ENCODE measurements around the gene CHPF.

CHPF gene

GRCh38 chr2:219574484-219575311 lies 31.1 kb upstream of the CHPF start:
- Histone ChIP-seq H3K9ac (ENCODE audit: low read depth in 1 of 2, low read length in 2 of 2) (no peak overlapping the region), H3K27ac (ENCODE audit: low read depth in 2 of 2, low read length in 2 of 2) (no peak overlapping the region), H3K9me3 (ENCODE audit: control insufficient read depth in 2 of 2, low read length in 2 of 2) (no peaks in the 10 kb centered on the region), H3K4me1 (ENCODE audit: control insufficient read depth in 2 of 2, insufficient read depth in 2 of 2, low read length in 2 of 2) (peaks cover 4% of the 10 kb centered on the region in 2 donors), H3K36me3 (ENCODE audit: control insufficient read depth in 2 of 2, insufficient read depth in 2 of 2, low read length in 2 of 2) (no peaks in the 10 kb centered on the region), H3K4me3 (ENCODE audit: low read length in 2 of 2) (no peak overlapping the region), H3K27me3 (ENCODE audit: control insufficient read depth in 2 of 2, insufficient read depth in 2 of 2, low read length in 2 of 2) (peaks cover 12 to 26% of the 10 kb centered on the region in 2 donors)

- H3K27ac ChIP-seq (ENCODE audit: low read depth in 2 of 2, low read length in 2 of 2) = no peak overlapping the region
- no peaks in the 10 kb centered on the region for H3K9me3 ChIP-seq (ENCODE audit: control insufficient read depth in 2 of 2, low read length in 2 of 2)
- peaks cover 4% of the 10 kb centered on the region in 2 donors for H3K4me1 ChIP-seq (ENCODE audit: control insufficient read depth in 2 of 2, insufficient read depth in 2 of 2, low read length in 2 of 2)
- H3K4me3 ChIP-seq (ENCODE audit: low read length in 2 of 2) = no peak overlapping the region
- peaks cover 12 to 26% of the 10 kb centered on the region in 2 donors for H3K27me3 ChIP-seq (ENCODE audit: control insufficient read depth in 2 of 2, insufficient read depth in 2 of 2, low read length in 2 of 2)
- H3K9ac ChIP-seq (ENCODE audit: low read depth in 1 of 2, low read length in 2 of 2) = no peak overlapping the region
- no peaks in the 10 kb centered on the region for H3K36me3 ChIP-seq (ENCODE audit: control insufficient read depth in 2 of 2, insufficient read depth in 2 of 2, low read length in 2 of 2)
Observed at GRCh38 chr2:219573166-219573565, 29.6 kb upstream of the CHPF start.

- Histone ChIP-seq H3K9ac (ENCODE audit: low read depth in 1 of 2, low read length in 2 of 2) (peak within 1 kb of the TSS in 1 of 2 donors; percentile 38), H3K27ac (ENCODE audit: low read depth in 2 of 2, low read length in 2 of 2) (no peak within 1 kb of the TSS), H3K36me3 (ENCODE audit: control insufficient read depth in 2 of 2, insufficient read depth in 2 of 2, low read length in 2 of 2) (no peaks in the 10 kb centered on the region), H3K27me3 (ENCODE audit: control insufficient read depth in 2 of 2, insufficient read depth in 2 of 2, low read length in 2 of 2) (peaks cover 12 to 26% of the 10 kb centered on the region in 2 donors), H3K9me3 (ENCODE audit: control insufficient read depth in 2 of 2, low read length in 2 of 2) (no peaks in the 10 kb centered on the region), H3K4me1 (ENCODE audit: control insufficient read depth in 2 of 2, insufficient read depth in 2 of 2, low read length in 2 of 2) (peaks cover 4% of the 10 kb centered on the region in 2 donors), H3K4me3 (ENCODE audit: low read length in 2 of 2) (peak within 1 kb of the TSS in 1 of 2 donors; percentile 10)
Observed at GRCh38 chr2:219572237-219573001, 28.8 kb upstream of the CHPF start, which contains the start of gene INHA. INHA (plus strand) TSS chr2:219572310; CDS start chr2:219572375, 65 bp downstream.

GRCh38 chr2:219571311-219572236 lies 28.0 kb upstream of the CHPF start, which contains the start of gene OBSL1:
OBSL1 (minus strand) TSS chr2:219571539; CDS start chr2:219571232, 307 bp downstream.
- H3K4me1 ChIP-seq (ENCODE audit: control insufficient read depth in 2 of 2, insufficient read depth in 2 of 2, low read length in 2 of 2) = peaks cover 4% of the 10 kb centered on the region in 2 donors
- H3K9me3 ChIP-seq (ENCODE audit: control insufficient read depth in 2 of 2, low read length in 2 of 2) = no peaks in the 10 kb centered on the region
- H3K27me3 ChIP-seq (ENCODE audit: control insufficient read depth in 2 of 2, insufficient read depth in 2 of 2, low read length in 2 of 2) = peaks cover 12 to 20% of the 10 kb centered on the region in 2 donors
- peak within 1 kb of the TSS; percentile 48 to 54 for H3K4me3 ChIP-seq (ENCODE audit: low read length in 2 of 2)
- H3K27ac ChIP-seq (ENCODE audit: low read depth in 2 of 2, low read length in 2 of 2) = peak within 1 kb of the TSS in 1 of 2 donors; percentile 48
- no peaks in the 10 kb centered on the region for H3K36me3 ChIP-seq (ENCODE audit: control insufficient read depth in 2 of 2, insufficient read depth in 2 of 2, low read length in 2 of 2)
- peak within 1 kb of the TSS in 1 of 2 donors; percentile 65 for H3K9ac ChIP-seq (ENCODE audit: low read depth in 1 of 2, low read length in 2 of 2)

- peak overlapping the region in 1 of 2 donors; percentile 48 for H3K27ac ChIP-seq (ENCODE audit: low read depth in 2 of 2, low read length in 2 of 2)
- H3K9me3 ChIP-seq (ENCODE audit: control insufficient read depth in 2 of 2, low read length in 2 of 2) = no peaks in the 10 kb centered on the region
- peak overlapping the region; percentile 48 to 54 for H3K4me3 ChIP-seq (ENCODE audit: low read length in 2 of 2)
- peak overlapping the region in 1 of 2 donors; percentile 65 for H3K9ac ChIP-seq (ENCODE audit: low read depth in 1 of 2, low read length in 2 of 2)
- H3K4me1 ChIP-seq (ENCODE audit: control insufficient read depth in 2 of 2, insufficient read depth in 2 of 2, low read length in 2 of 2) = peaks cover 4% of the 10 kb centered on the region in 2 donors
- peaks cover 12 to 20% of the 10 kb centered on the region in 2 donors for H3K27me3 ChIP-seq (ENCODE audit: control insufficient read depth in 2 of 2, insufficient read depth in 2 of 2, low read length in 2 of 2)
- H3K36me3 ChIP-seq (ENCODE audit: control insufficient read depth in 2 of 2, insufficient read depth in 2 of 2, low read length in 2 of 2) = no peaks in the 10 kb centered on the region
Observed at GRCh38 chr2:219570924-219571310, 27.3 kb upstream of the CHPF start.

GRCh38 chr2:219570194-219570923 lies 26.8 kb upstream of the CHPF start:
- H3K9me3 ChIP-seq (ENCODE audit: control insufficient read depth in 2 of 2, low read length in 2 of 2) = no peaks in the 10 kb centered on the region
- no peaks in the 10 kb centered on the region for H3K36me3 ChIP-seq (ENCODE audit: control insufficient read depth in 2 of 2, insufficient read depth in 2 of 2, low read length in 2 of 2)
- peaks cover 4% of the 10 kb centered on the region in 2 donors for H3K4me1 ChIP-seq (ENCODE audit: control insufficient read depth in 2 of 2, insufficient read depth in 2 of 2, low read length in 2 of 2)
- peaks cover 12 to 16% of the 10 kb centered on the region in 2 donors for H3K27me3 ChIP-seq (ENCODE audit: control insufficient read depth in 2 of 2, insufficient read depth in 2 of 2, low read length in 2 of 2)
- peak overlapping the region; percentile 48 to 54 for H3K4me3 ChIP-seq (ENCODE audit: low read length in 2 of 2)
- peak overlapping the region in 1 of 2 donors; percentile 65 for H3K9ac ChIP-seq (ENCODE audit: low read depth in 1 of 2, low read length in 2 of 2)
- H3K27ac ChIP-seq (ENCODE audit: low read depth in 2 of 2, low read length in 2 of 2) = peak overlapping the region in 1 of 2 donors; percentile 48

- Histone ChIP-seq H3K27ac (ENCODE audit: low read depth in 2 of 2, low read length in 2 of 2) (no peak overlapping the region), H3K27me3 (ENCODE audit: control insufficient read depth in 2 of 2, insufficient read depth in 2 of 2, low read length in 2 of 2) (peaks cover 12 to 15% of the 10 kb centered on the region in 2 donors), H3K9ac (ENCODE audit: low read depth in 1 of 2, low read length in 2 of 2) (no peak overlapping the region), H3K9me3 (ENCODE audit: control insufficient read depth in 2 of 2, low read length in 2 of 2) (no peaks in the 10 kb centered on the region), H3K36me3 (ENCODE audit: control insufficient read depth in 2 of 2, insufficient read depth in 2 of 2, low read length in 2 of 2) (no peaks in the 10 kb centered on the region), H3K4me1 (ENCODE audit: control insufficient read depth in 2 of 2, insufficient read depth in 2 of 2, low read length in 2 of 2) (peaks cover 4% of the 10 kb centered on the region in 2 donors), H3K4me3 (ENCODE audit: low read length in 2 of 2) (no peak overlapping the region)
Observed at GRCh38 chr2:219569635-219570034, 26.0 kb upstream of the CHPF start.

- H3K4me1 ChIP-seq (ENCODE audit: control insufficient read depth in 2 of 2, insufficient read depth in 2 of 2, low read length in 2 of 2) = peaks cover 4% of the 10 kb centered on the region in 2 donors
- no peak overlapping the region for H3K4me3 ChIP-seq (ENCODE audit: low read length in 2 of 2)
- H3K36me3 ChIP-seq (ENCODE audit: control insufficient read depth in 2 of 2, insufficient read depth in 2 of 2, low read length in 2 of 2) = no peaks in the 10 kb centered on the region
- peaks cover 0 to under 1% of the 10 kb centered on the region in 2 donors for H3K9me3 ChIP-seq (ENCODE audit: control insufficient read depth in 2 of 2, low read length in 2 of 2)
- H3K27me3 ChIP-seq (ENCODE audit: control insufficient read depth in 2 of 2, insufficient read depth in 2 of 2, low read length in 2 of 2) = peaks cover 8 to 12% of the 10 kb centered on the region in 2 donors
- H3K27ac ChIP-seq (ENCODE audit: low read depth in 2 of 2, low read length in 2 of 2) = no peak overlapping the region
- H3K9ac ChIP-seq (ENCODE audit: low read depth in 1 of 2, low read length in 2 of 2) = no peak overlapping the region
Observed at GRCh38 chr2:219569041-219569440, 25.4 kb upstream of the CHPF start.
